GM13976 (cell line): ENCODE measurements around the gene LEP.

Experiments
- DNase-seq: peaks from one replicate; pipeline ENCODE4 v3.0.0; 2012; ENCODE audit warnings: low spot score
- CTCF ChIP-seq: IDR thresholded peaks from 2 replicates; pipeline ENCODE4 v1.5.1; 2012; ENCODE audit warnings: borderline replicate concordance, mild to moderate bottlenecking; ENCODE audit not compliant: insufficient read depth; ENCODE audit errors: extremely low read depth, missing control alignments, control extremely low read depth
- in situ Hi-C: fragments of 300-500 bp; cut with MboI; formaldehyde crosslinking; loops from one replicate; pipeline ENCODE4 v1.12.0; 2022; ENCODE audit warnings: low sequenced_read_pairs, mixed read lengths, inconsistent platforms; ENCODE audit not compliant: unreplicated experiment

Gene LEP

DNA sequence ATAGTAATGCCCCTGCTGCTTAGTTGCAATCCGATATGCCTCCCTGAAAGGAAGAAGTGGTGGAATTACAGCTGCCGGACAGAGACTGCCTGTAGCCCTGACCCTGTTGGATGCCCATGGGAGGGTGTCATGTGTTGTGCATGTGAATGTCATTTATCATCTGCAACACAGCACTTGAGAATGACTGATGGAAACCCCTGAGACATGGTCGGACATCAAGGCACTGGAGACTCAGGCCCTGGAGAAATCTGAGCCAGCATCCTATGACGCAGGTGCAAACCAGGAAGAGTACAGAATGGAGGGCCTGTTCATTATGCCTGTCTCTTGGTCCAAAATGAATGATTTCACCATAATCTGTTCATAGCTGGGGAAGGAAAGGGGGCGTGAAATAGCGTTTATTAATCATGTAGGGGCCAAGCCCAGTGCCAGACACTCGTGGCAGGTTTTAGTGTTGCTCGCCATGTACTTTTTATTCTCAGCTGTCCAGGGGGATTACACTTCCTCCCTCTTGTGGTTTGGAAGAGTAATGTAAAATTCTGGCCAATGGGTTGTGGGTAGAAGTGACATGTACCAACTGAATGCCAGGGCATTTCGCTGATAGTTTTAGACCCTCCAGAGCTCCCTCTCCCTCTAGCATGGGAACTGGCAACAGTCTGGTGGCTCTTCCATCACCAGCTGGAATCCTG lies 23.0 kb upstream of the LEP start:
- no peak for DNase-seq
- TF ChIP-seq CTCF: no peak
- in situ Hi-C loops: no loop called here

GRCh38 chr7:128219636-128220035 lies 21.4 kb upstream of the LEP start:
- in situ Hi-C loops: no loop called here
- no peak for DNase-seq
- TF ChIP-seq CTCF: no peak

- DNase-seq: no peak
- no peak for TF ChIP-seq CTCF
- in situ Hi-C loops: no loop called here
Measured at GRCh38 chr7:128221929-128222403, 19.1 kb upstream of the LEP start.

DNA sequence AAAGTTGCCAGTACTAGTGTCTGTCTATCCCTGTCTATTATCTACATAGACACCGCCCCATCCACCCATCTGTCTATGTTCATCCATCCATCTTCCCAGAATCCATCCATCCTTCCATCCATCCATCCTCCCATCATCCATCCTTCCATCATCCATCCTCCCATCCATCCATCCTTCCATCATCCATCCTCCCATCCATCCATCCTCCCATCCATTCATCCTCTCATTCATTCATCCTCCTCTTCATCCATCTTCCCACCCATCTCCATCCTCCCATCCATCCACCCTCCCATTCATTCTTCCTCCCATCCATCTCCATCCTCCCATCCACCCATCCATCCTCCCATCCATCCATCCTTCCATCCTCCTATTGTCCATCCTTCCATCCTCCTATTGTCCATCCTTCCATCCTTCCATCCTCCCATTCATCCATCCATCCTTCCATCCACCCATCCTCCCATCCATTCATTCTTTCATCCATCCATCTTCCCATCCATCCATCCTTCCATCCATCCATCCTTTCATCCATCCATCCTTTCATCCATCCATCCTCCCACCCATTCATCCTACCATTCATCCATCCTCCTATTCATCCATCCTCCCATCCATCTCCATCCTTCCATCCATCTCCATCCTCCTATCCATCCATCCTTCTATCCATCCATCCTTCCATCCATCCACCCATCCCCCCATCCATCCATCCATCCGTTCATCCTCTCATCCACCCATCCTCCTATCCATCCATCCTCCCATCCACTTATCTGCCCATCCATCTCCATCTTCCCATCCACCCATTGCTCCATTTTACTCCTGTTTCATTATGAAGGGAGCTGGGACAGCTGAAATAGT lies 14.7 kb upstream of the LEP start:
- no peak for DNase-seq
- TF ChIP-seq CTCF: no peak
- in situ Hi-C loops: no loop called here

- no peak for TF ChIP-seq CTCF
- in situ Hi-C loops: no loop called here
- DNase-seq: no peak
Measured at GRCh38 chr7:128227271-128227670, 13.8 kb upstream of the LEP start.

DNA sequence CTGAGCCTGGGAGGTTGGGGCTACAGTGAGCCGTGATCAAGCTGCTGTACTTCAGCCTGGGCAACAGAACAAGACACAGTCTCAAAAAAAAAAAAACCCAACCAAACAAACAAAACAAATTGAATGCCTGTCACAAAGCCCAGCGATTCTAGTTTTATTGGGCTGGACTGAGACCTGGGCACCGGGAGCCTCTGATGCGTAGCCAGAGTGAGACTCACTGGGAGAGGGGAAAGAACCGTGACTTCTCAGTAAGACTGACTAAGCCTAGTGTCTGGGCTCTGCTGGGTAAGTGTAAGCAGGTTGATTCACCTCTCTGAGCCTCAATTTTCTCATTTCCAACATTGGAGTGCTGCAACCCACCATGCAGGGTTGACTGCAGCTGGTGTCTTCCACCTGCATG lies 10.1 kb upstream of the LEP start:
- in situ Hi-C loops: no loop called here
- DNase-seq: no peak
- no peak for TF ChIP-seq CTCF
